Spinal cord (tissue), 10 donors: ENCODE measurements around the gene GALNT9. TPM values are rescaled to one million over a fixed set of nuclear protein-coding genes. Genes with fewer than 3 reads are reported as not detected.
A peak's percentile ranks its signal among the peaks of the same experiment; 100 is the strongest.
"Not testable (repeated sequence)": the region's sequence is repeated elsewhere in the genome, so short reads cannot be mapped to it uniquely, and the experiment has no call there.

Experiments used
- DNase-seq, 6 donors: peaks; one replicate each; pipeline versions ENCODE4 v3.0.0 to v3.0.0-alpha.2; 2013 to 2015; ENCODE audit warnings: low spot score in 6 of 6, low read depth in 4 of 6
- H3K27ac ChIP-seq: one replicate; pipeline ENCODE4 v1.5.1; 2013; ENCODE audit warnings: low read depth, low read length, control low read depth
- H3K27me3 ChIP-seq: one replicate; pipeline ENCODE4 v1.6.1; 2013; ENCODE audit warnings: low read length; ENCODE audit not compliant: control insufficient read depth, insufficient read depth
- H3K36me3 ChIP-seq: one replicate; pipeline ENCODE4 v1.6.1; 2013; ENCODE audit warnings: low read length; ENCODE audit not compliant: control insufficient read depth, insufficient read depth
- H3K4me1 ChIP-seq: one replicate; pipeline ENCODE4 v1.6.1; 2013; ENCODE audit warnings: low read length; ENCODE audit not compliant: control insufficient read depth, insufficient read depth
- H3K4me3 ChIP-seq: one replicate; pipeline ENCODE4 v1.5.1; 2013; ENCODE audit warnings: low read depth, low read length, control low read depth
- H3K9me3 ChIP-seq: one replicate; pipeline ENCODE4 v1.6.1; 2013; ENCODE audit warnings: low read length; ENCODE audit not compliant: control insufficient read depth, insufficient read depth
- WGBS: methylation state at CpG from one replicate; pipeline ENCODE4 v1.1.5; 2013; ENCODE audit warnings: missing lambda C conversion rate; ENCODE audit not compliant: insufficient coverage; 5-methylcytosine and 5-hydroxymethylcytosine counted together
- polyA plus RNA-seq, 2 donors: library from polyadenylated mRNA; unstranded; fragments of 120-200 nt; gene quantifications; one replicate each; pipeline ENCODE4 v1.2.1, GENCODE V29; 2013; ENCODE audit not compliant: insufficient read length in 2 of 2
- total RNA-seq, 2 donors: library from RNA; depleted of rRNA in 1 of 2; stranded (reverse); fragments of 120-200 nt in 1 of 2; fragments of >200 nt in 1 of 2; gene quantifications; one replicate each; pipeline versions ENCODE4 v1.2.3 to v1.2.4, GENCODE V29; 2013 to 2014
- donor health status: healthy.

The GALNT9 gene
- total and polyA plus RNA-seq, 4 donors: 9.5 to 36.0 (median 27.1) TPM

- H3K4me1 ChIP-seq: no peaks in the 10 kb centered on the region
- no peak overlapping the region for H3K4me3 ChIP-seq
- no peaks in the 10 kb centered on the region for H3K9me3 ChIP-seq
- H3K36me3 ChIP-seq: peaks cover 52% of the 10 kb centered on the region
- H3K27me3 ChIP-seq: no peaks in the 10 kb centered on the region
- WGBS: 70% methylated on average over 39 of the region's 44 CpGs
- H3K27ac ChIP-seq: no peak overlapping the region
- DNase-seq: no peak
Observed at GRCh38 chr12:132197581-132198354, 131.6 kb downstream of the GALNT9 start.

- no peak for DNase-seq
- 80% methylated on average over 22 of the region's 22 CpGs for WGBS
- Histone ChIP-seq H3K9me3 (no peaks in the 10 kb centered on the region), H3K27ac (no peak overlapping the region), H3K27me3 (no peaks in the 10 kb centered on the region), H3K4me1 (peaks cover 5% of the 10 kb centered on the region), H3K36me3 (peaks cover 52% of the 10 kb centered on the region), H3K4me3 (no peak overlapping the region)
Observed at GRCh38 chr12:132196873-132197390, 132.5 kb downstream of the GALNT9 start.

DNA sequence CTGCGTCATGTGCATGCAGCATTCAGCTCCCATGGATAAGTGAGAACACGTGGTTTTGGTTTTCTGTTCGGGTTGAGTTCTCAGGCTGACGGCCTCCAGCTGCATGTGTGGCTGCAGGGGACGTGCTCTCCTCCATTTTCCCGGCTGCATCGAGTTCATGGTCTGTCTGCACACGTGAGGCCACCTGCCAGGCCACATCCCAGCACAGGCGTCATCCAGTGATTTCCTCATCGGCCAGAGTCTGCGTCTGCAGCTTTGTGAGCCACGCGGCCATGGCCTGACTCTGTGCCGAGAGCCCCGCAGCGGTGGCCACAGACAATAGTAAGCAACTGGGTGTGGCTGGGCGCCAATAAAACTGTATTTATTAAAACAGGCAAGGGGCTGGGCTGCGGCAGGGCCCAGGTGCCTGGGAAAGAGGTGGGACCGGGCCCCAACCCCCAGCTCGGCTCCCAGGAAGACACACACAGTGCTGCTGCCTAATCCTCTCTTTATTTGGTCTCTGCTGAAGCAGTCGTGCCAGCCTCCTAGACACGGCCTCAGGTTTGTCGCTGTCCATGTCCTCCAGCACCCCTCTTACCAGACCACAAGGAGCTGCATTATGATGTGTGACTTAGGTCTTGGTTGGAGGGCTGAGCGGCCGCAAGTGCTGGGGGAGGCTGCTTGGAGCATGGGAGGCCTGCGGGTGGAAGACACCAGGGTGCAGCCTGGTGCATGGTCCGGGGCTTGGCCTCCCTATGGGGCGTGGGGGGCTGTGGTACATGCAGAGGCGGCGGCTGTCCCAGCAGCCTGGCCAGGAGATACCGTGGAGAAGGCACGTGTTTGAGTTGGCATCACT, 133.1 kb downstream of the GALNT9 start:
- peaks cover 45% of the 10 kb centered on the region for H3K36me3 ChIP-seq
- no peak overlapping the region for H3K27ac ChIP-seq
- peak in 2 of 6 donors; percentile 15 to 39 for DNase-seq
- H3K27me3 ChIP-seq: no peaks in the 10 kb centered on the region
- no peak overlapping the region for H3K4me3 ChIP-seq
- H3K9me3 ChIP-seq: no peaks in the 10 kb centered on the region
- H3K4me1 ChIP-seq: peaks cover 10% of the 10 kb centered on the region
- WGBS: 59% methylated on average over 29 of the region's 32 CpGs

- Histone ChIP-seq H3K36me3 (peaks cover 39% of the 10 kb centered on the region), H3K4me1 (peaks cover 20% of the 10 kb centered on the region)
- not testable (repeated sequence) for DNase-seq, H3K4me3 ChIP-seq, H3K27ac ChIP-seq, H3K9me3 ChIP-seq, H3K27me3 ChIP-seq
- WGBS: 82% methylated on average over 10 of the region's 12 CpGs
Observed at GRCh38 chr12:132195242-132195641, 134.1 kb downstream of the GALNT9 start.

GRCh38 chr12:132194556-132194955, 134.8 kb downstream of the GALNT9 start:
- 74% methylated on average over 8 of the region's 8 CpGs for WGBS
- no peak for DNase-seq
- Histone ChIP-seq H3K27me3 (no peaks in the 10 kb centered on the region), H3K27ac (no peak overlapping the region), H3K4me3 (no peak overlapping the region), H3K4me1 (peaks cover 25% of the 10 kb centered on the region), H3K36me3 (peaks cover 32% of the 10 kb centered on the region), H3K9me3 (no peaks in the 10 kb centered on the region)

GRCh38 chr12:132194056-132194455, 135.3 kb downstream of the GALNT9 start:
- DNase-seq: no peak
- Histone ChIP-seq H3K4me1 (peaks cover 29% of the 10 kb centered on the region), H3K27me3 (no peaks in the 10 kb centered on the region), H3K4me3 (no peak overlapping the region), H3K27ac (no peak overlapping the region), H3K36me3 (peaks cover 27% of the 10 kb centered on the region), H3K9me3 (no peaks in the 10 kb centered on the region)
- 58% methylated on average over 10 of the region's 10 CpGs for WGBS

GRCh38 chr12:132191715-132192553, 137.5 kb downstream of the GALNT9 start:
- H3K9me3 ChIP-seq: no peaks in the 10 kb centered on the region
- no peak overlapping the region for H3K27ac ChIP-seq
- H3K4me3 ChIP-seq: no peak overlapping the region
- DNase-seq: peak in 1 of 6 donors; percentile 63
- H3K36me3 ChIP-seq: peaks cover 17% of the 10 kb centered on the region
- H3K4me1 ChIP-seq: peaks cover 39% of the 10 kb centered on the region
- no peaks in the 10 kb centered on the region for H3K27me3 ChIP-seq
- WGBS: 66% methylated on average over 20 of the region's 31 CpGs

DNA sequence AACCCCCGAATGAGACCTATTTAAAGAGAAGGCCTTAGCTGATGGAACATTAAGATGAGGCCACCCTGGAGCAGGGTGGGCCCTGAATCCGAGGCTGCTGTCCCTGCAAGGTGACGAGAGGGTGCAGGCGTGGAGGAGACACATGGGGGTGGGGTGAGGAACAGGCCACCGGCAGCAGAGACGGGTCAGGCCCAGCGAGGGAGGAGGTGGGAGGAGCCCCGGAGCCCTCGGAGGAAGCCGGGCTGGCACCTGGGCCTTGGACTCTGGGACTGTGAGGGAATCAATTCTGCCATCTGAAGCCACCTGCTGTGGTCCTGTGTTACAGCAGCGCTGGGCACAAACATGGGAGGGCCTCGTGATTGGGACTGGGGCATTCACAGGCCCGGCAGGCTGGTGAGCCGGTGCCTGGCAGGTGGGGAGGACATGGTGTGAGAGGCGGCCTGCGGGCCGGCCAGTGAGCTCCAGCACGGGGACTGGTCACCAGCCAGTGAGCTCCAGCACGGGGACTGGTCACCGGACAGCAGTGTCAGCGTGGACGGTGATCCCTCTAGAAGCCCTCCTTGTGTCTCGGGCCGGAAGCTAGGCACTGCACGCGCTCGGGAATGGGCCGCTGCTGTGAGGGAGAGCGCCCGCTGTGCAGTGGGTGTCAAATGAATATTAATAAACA, 138.4 kb downstream of the GALNT9 start:
- H3K4me1 ChIP-seq: peaks cover 39% of the 10 kb centered on the region
- 74% methylated on average over 22 of the region's 30 CpGs for WGBS
- peaks cover 9% of the 10 kb centered on the region for H3K36me3 ChIP-seq
- no peak overlapping the region for H3K27ac ChIP-seq
- no peak for DNase-seq
- no peaks in the 10 kb centered on the region for H3K9me3 ChIP-seq
- no peak overlapping the region for H3K4me3 ChIP-seq
- H3K27me3 ChIP-seq: peaks cover under 1% of the 10 kb centered on the region
